Esophagus muscularis mucosa (tissue), 4 donors: ENCODE data around the gene OXCT1. TPM values are rescaled to one million over a fixed set of nuclear protein-coding genes. Genes with fewer than 3 reads are reported as not detected.

Experiments used
- DNase-seq: peaks from one replicate; pipeline ENCODE4 v3.0.0-alpha.2; 2017; ENCODE audit errors: extremely low spot score
- H3K27ac ChIP-seq, 4 donors: fragments of 200-600 bp; sonication (generic); replicated peaks in 1 of 4; 1 replicate in 3 of 4; 2 replicates in 1 of 4; pipeline ENCODE4 v1.5.1; 2016 to 2019; ENCODE audit warnings: mild to moderate bottlenecking in 1 of 4
- H3K27me3 ChIP-seq, 4 donors: fragments of 200-600 bp; sonication (generic); one replicate each; pipeline versions ENCODE4 v1.5.1 to v1.6.0; 2016 to 2019
- H3K36me3 ChIP-seq, 4 donors: fragments of 200-600 bp; sonication (generic); one replicate each; pipeline ENCODE4 v1.5.1; 2016 to 2019
- H3K4me1 ChIP-seq, 4 donors: fragments of 200-600 bp; sonication (generic); one replicate each; pipeline ENCODE4 v1.5.1; 2016 to 2019
- H3K4me3 ChIP-seq, 4 donors: fragments of 200-600 bp; sonication (generic); 1 replicate in 2 of 4; 2 replicates in 2 of 4; pipeline ENCODE4 v1.5.1; 2016 to 2019; ENCODE audit warnings: mild to moderate bottlenecking in 4 of 4, moderate library complexity in 1 of 4
- H3K9me3 ChIP-seq, 4 donors: fragments of 200-600 bp; sonication (generic); 1 replicate in 3 of 4; 2 replicates in 1 of 4; pipeline ENCODE4 v1.5.1; 2016 to 2019
- EP300 ChIP-seq: sonication (generic); formaldehyde crosslinking; IDR thresholded peaks from one replicate; pipeline ENCODE4 v1.6.1; 2017; ENCODE audit warnings: antibody characterized with exemption
- POLR2A ChIP-seq: fragments of 450-650 bp; IDR thresholded peaks from one replicate; pipeline ENCODE4 v1.6.1; 2017; ENCODE audit warnings: antibody characterized with exemption, moderate library complexity, mild to moderate bottlenecking, low read depth
- POLR2AphosphoS5 ChIP-seq, 2 donors: sonication (generic); formaldehyde crosslinking; IDR thresholded peaks; one replicate each; pipeline ENCODE4 v1.6.1; 2017; ENCODE audit warnings: antibody characterized with exemption in 2 of 2
- WGBS: methylation state at CpG from one replicate; pipeline ENCODE4 v1.1.5; 2018; 5-methylcytosine and 5-hydroxymethylcytosine counted together
- intact Hi-C: fragments of 100-400 bp; cut with DNase I; formaldehyde crosslinking; loops from one replicate; pipeline ENCODE4 v1.15.1; 2023
- total RNA-seq, 4 donors: library from RNA; depleted of rRNA; stranded (reverse); fragments of >200 nt; gene quantifications; one replicate each; pipeline versions ENCODE4 v1.1.0 to v1.2.1, GENCODE V29; 2016
- TF ChIP-seq, protein P1 (sequence below), 3 experiments: fragments of 200-600 bp in 2 of 3; fragments of 450-650 bp in 1 of 3; sonication (generic) in 2 of 3; IDR thresholded peaks; one replicate each; pipeline ENCODE4 v1.5.1; 2017 to 2019; ENCODE audit warnings: antibody characterized with exemption in 3 of 3, mild to moderate bottlenecking in 2 of 3, moderate library complexity in 1 of 3

Gene OXCT1
- total RNA-seq, 4 donors from 2014 or later: 30.8 to 47.6 (median 37.7) TPM

DNA sequence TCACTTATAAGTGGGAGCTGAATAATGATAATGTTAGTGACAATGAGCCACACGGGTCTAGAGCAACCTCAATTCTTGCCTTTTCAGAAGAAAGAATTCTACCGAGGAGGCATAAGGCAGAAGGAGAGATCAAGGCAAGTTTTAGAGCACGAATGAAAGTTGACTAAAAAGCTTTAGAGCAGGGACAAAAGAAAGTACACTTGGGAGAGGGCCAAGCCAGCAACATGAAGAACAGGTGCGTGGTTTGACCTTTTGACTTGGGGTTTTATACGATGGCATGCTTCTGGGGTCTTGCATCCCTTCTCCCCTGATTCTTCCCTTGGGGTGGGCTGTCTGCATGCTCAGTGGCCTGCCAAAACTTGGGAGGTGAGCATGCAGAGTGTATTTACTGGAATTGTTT is 12.5 kb upstream of the OXCT1 start:
- no peak for TF ChIP-seq POLR2AphosphoS5 (IDR thresholded peaks at IDR 0.05)
- no peak for TF ChIP-seq EP300
- TF ChIP-seq, protein P1, sequence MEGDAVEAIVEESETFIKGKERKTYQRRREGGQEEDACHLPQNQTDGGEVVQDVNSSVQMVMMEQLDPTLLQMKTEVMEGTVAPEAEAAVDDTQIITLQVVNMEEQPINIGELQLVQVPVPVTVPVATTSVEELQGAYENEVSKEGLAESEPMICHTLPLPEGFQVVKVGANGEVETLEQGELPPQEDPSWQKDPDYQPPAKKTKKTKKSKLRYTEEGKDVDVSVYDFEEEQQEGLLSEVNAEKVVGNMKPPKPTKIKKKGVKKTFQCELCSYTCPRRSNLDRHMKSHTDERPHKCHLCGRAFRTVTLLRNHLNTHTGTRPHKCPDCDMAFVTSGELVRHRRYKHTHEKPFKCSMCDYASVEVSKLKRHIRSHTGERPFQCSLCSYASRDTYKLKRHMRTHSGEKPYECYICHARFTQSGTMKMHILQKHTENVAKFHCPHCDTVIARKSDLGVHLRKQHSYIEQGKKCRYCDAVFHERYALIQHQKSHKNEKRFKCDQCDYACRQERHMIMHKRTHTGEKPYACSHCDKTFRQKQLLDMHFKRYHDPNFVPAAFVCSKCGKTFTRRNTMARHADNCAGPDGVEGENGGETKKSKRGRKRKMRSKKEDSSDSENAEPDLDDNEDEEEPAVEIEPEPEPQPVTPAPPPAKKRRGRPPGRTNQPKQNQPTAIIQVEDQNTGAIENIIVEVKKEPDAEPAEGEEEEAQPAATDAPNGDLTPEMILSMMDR (IDR thresholded peaks at IDR 0.05): no peak
- no peak for TF ChIP-seq POLR2A
- H3K9me3 ChIP-seq: no peaks in the 10 kb centered on the region
- H3K27ac ChIP-seq: no peak overlapping the region
- no peak for DNase-seq
- no peaks in the 10 kb centered on the region for H3K36me3 ChIP-seq
- intact Hi-C loops: no loop called here
- H3K27me3 ChIP-seq: no peaks in the 10 kb centered on the region
- 85% methylated on average over 5 of the region's 5 CpGs for WGBS
- H3K4me3 ChIP-seq: no peak overlapping the region
- no peaks in the 10 kb centered on the region for H3K4me1 ChIP-seq

GRCh38 chr5:41878643-41879478 is 8.6 kb upstream of the OXCT1 start:
- Histone ChIP-seq H3K4me1 (no peaks in the 10 kb centered on the region), H3K4me3 (no peak overlapping the region), H3K27me3 (no peaks in the 10 kb centered on the region), H3K9me3 (no peaks in the 10 kb centered on the region), H3K27ac (no peak overlapping the region), H3K36me3 (no peaks in the 10 kb centered on the region)
- no peak for DNase-seq
- intact Hi-C loops: no loop called here
- WGBS: 77% methylated on average over 3 of the region's 3 CpGs
- TF ChIP-seq POLR2A: no peak
- TF ChIP-seq EP300: no peak
- TF ChIP-seq, protein P1 (IDR thresholded peaks at IDR 0.05): no peak
- no peak for TF ChIP-seq POLR2AphosphoS5 (IDR thresholded peaks at IDR 0.05)

DNA sequence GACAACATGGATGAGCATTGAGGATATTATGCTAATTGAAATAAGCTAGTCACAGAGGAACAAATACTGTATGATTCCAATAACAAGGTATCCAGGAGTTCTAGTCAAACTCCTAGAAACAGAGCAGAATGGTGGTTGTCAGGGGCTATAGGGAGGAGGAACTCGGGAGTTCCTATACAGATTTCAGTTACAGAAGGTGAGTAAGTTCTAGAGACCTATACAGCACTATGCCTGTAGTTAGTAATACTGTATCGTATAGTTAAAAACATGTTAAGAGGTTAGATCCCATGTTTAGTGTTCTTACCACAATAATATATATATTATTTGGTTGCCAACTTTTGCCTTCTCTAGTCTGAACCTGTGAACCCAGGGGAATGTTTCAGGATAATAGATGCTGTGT is 7.9 kb upstream of the OXCT1 start:
- no peak for DNase-seq
- H3K4me1 ChIP-seq: no peaks in the 10 kb centered on the region
- H3K27ac ChIP-seq: no peak overlapping the region
- TF ChIP-seq POLR2A (no peak), EP300 (no peak), POLR2AphosphoS5 (IDR thresholded peaks at IDR 0.05) (no peak)
- TF ChIP-seq, protein P1 (IDR thresholded peaks at IDR 0.05): no peak
- no peaks in the 10 kb centered on the region for H3K36me3 ChIP-seq
- intact Hi-C loops: no loop called here
- 85% methylated on average over 2 of the region's 2 CpGs for WGBS
- H3K4me3 ChIP-seq: no peak overlapping the region
- H3K27me3 ChIP-seq: no peaks in the 10 kb centered on the region
- H3K9me3 ChIP-seq: no peaks in the 10 kb centered on the region

GRCh38 chr5:41877408-41877807 is 7.2 kb upstream of the OXCT1 start:
- no peak overlapping the region for H3K4me3 ChIP-seq
- H3K27me3 ChIP-seq: no peaks in the 10 kb centered on the region
- WGBS: 94% methylated on average over 1 of the region's 1 CpG
- H3K27ac ChIP-seq: no peak overlapping the region
- no peaks in the 10 kb centered on the region for H3K36me3 ChIP-seq
- TF ChIP-seq, protein P1 (IDR thresholded peaks at IDR 0.05): no peak
- TF ChIP-seq POLR2A: no peak
- TF ChIP-seq EP300: no peak
- TF ChIP-seq POLR2AphosphoS5 (IDR thresholded peaks at IDR 0.05): no peak
- H3K4me1 ChIP-seq: peaks cover 0 to 2% (median under 1%) of the 10 kb centered on the region in 4 donors
- no peak for DNase-seq
- H3K9me3 ChIP-seq: no peaks in the 10 kb centered on the region
- intact Hi-C loops: no loop called here
